ENCODE data around the gene RND2. TPM values are rescaled to one million over a fixed set of nuclear protein-coding genes. Genes with fewer than 3 reads are reported as not detected.

RND2 gene
- total RNA-seq, 1 donor = 1.3 TPM

DNA sequence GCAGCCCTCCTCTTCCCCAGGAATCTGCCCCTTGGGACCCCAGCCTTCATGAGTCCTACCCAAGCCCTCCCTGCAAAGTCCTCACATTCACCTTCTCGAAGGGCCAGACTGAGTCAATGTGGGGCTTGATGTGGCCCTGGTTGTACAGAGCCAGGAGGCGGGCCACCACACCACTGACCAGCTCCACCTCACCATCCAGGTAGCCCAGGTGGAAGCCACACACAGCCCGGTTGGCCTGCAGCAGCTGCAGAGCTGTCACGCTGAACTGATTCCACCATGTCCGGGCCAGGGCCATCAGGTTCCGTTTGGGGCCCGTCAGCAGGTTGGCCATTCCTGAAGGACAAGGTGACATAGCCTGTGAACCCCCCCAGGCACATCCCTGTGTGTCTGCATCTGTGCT is 8.8 kb upstream of the RND2 start:
- TF ChIP-seq CTCF (IDR thresholded peaks at IDR 0.05; ENCODE audit: insufficient read depth, low read depth, low read length) = no peak
- DNase-seq (ENCODE audit: low read depth) = no peak
- H3K4me3 ChIP-seq (ENCODE audit: low read depth, low read length) = no peak overlapping the region

DNA sequence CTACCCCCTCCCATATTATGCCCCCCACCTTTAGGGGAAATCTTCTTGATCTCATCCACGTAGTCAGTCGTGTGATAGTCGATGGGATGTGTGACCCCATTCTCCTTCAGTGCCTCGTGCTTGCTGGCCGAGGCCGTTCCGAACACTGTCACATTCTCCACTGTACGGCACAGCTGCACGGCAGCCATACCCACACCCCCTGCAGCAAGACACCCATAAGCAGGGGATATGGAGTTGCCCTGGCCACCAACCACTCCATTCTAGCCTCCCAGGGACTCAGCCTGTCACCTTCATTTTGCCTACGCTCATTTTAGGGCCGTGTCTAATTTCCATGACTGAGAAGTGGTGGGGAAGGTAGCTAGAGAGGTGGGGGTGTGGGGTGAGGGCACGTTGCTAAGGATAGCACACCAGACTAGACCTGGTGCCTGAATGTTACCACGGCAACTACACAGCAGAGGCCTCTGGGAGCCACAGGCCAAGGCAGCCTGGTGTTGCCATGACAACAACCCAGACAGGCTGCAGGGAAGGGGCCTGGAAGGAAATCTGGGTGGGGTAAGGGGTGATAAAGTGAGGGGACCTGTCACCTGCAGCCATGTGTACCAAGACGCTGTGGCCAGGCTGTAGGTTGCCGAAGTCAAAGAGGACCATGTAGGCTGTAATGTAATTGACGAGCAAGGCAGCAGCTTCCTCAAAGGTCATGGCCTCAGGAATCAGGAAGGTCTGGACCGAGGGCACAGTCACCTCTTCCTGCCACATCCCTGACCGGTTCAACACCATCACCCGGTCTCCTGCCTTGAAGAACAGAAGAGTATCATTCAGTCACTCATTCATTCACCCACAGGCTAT is 6.8 kb upstream of the RND2 start:
- no peak for TF ChIP-seq CTCF (IDR thresholded peaks at IDR 0.05; ENCODE audit: insufficient read depth, low read depth, low read length)
- no peak for DNase-seq (ENCODE audit: low read depth)
- H3K4me3 ChIP-seq (ENCODE audit: low read depth, low read length) = no peak overlapping the region

DNA sequence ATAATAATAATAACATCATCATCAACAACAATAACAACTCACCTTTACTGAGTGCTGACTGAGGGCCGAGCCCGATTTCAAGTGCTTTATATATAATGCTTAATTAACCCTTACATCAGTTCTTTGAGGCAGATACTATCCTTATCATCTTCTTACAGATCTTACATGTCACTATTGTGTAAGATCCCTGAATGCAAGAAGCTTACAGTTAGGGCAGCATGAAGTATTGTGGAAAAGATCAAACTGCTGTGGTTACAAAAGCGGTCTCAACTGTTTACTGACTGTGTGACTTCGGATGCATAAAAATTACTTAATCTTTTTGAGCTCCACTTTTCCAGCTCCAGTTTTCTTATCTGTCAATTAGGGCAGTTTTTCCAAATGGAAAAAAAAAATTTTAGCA is 6.1 kb upstream of the RND2 start:
- TF ChIP-seq CTCF (IDR thresholded peaks at IDR 0.05; ENCODE audit: insufficient read depth, low read depth, low read length) = no peak
- peak overlapping the region; percentile 99 for H3K4me3 ChIP-seq (ENCODE audit: low read depth, low read length)
- DNase-seq (ENCODE audit: low read depth) = peak; percentile 74

- no peak for TF ChIP-seq CTCF (IDR thresholded peaks at IDR 0.05; ENCODE audit: insufficient read depth, low read depth, low read length)
- peak overlapping the region; percentile 99 for H3K4me3 ChIP-seq (ENCODE audit: low read depth, low read length)
- peak; percentile 44 for DNase-seq (ENCODE audit: low read depth)
Measured at GRCh38 chr17:43019418-43019817, 5.6 kb upstream of the RND2 start.

- peak overlapping the region; percentile 99 for H3K4me3 ChIP-seq (ENCODE audit: low read depth, low read length)
- DNase-seq (ENCODE audit: low read depth) = peak; percentile 59
- TF ChIP-seq CTCF (IDR thresholded peaks at IDR 0.05; ENCODE audit: insufficient read depth, low read depth, low read length) = no peak
Measured at GRCh38 chr17:43020030-43020621, 4.9 kb upstream of the RND2 start.

- peak; percentile 83 for DNase-seq (ENCODE audit: low read depth)
- TF ChIP-seq CTCF (IDR thresholded peaks at IDR 0.05; ENCODE audit: insufficient read depth, low read depth, low read length) = no peak
- peak overlapping the region; percentile 99 for H3K4me3 ChIP-seq (ENCODE audit: low read depth, low read length)
Measured at GRCh38 chr17:43020789-43021740, 4.0 kb upstream of the RND2 start.
